ENCODE measurements around the gene CALML5. TPM values are rescaled to one million over a fixed set of nuclear protein-coding genes. Genes with fewer than 3 reads are reported as not detected.

The CALML5 gene
- total RNA-seq, 3 donors from 2014 or later: not detected

- Histone ChIP-seq H3K36me3 (ENCODE audit: low read depth) (no peaks in the 10 kb centered on the region), H3K4me3 (no peak overlapping the region), H3K9me3 (peaks cover 6% of the 10 kb centered on the region), H3K4me1 (ENCODE audit: low read depth) (no peaks in the 10 kb centered on the region)
- DNase-seq (no peak), ATAC-seq (no peak)
- no peak for TF ChIP-seq CTCF (IDR thresholded peaks at IDR 0.05)
- intact Hi-C loops (cut with DNase I, micrococcal nuclease): no loop called here
Observed at GRCh38 chr10:5496261-5497250, 2.8 kb downstream of the CALML5 start.

- DNase-seq: no peak
- no peak overlapping the region for H3K4me3 ChIP-seq
- H3K9me3 ChIP-seq: peaks cover 6% of the 10 kb centered on the region
- no peaks in the 10 kb centered on the region for H3K4me1 ChIP-seq (ENCODE audit: low read depth)
- intact Hi-C loops (cut with DNase I, micrococcal nuclease): no loop called here
- H3K36me3 ChIP-seq (ENCODE audit: low read depth): no peaks in the 10 kb centered on the region
- ATAC-seq: no peak
- TF ChIP-seq CTCF (IDR thresholded peaks at IDR 0.05): no peak
Observed at GRCh38 chr10:5494611-5495010, 4.8 kb downstream of the CALML5 start.

GRCh38 chr10:5493691-5494090, 5.7 kb downstream of the CALML5 start:
- Histone ChIP-seq H3K4me1 (ENCODE audit: low read depth) (no peaks in the 10 kb centered on the region), H3K36me3 (ENCODE audit: low read depth) (no peaks in the 10 kb centered on the region), H3K4me3 (no peak overlapping the region), H3K9me3 (peaks cover 6% of the 10 kb centered on the region)
- ATAC-seq (no peak), DNase-seq (no peak)
- no peak for TF ChIP-seq CTCF (IDR thresholded peaks at IDR 0.05)
- intact Hi-C loops (cut with DNase I, micrococcal nuclease): no loop called here

- H3K36me3 ChIP-seq (ENCODE audit: low read depth): no peaks in the 10 kb centered on the region
- ATAC-seq (no peak), DNase-seq (no peak)
- H3K4me3 ChIP-seq: no peak overlapping the region
- TF ChIP-seq CTCF (IDR thresholded peaks at IDR 0.05): no peak
- peaks cover 5% of the 10 kb centered on the region for H3K4me1 ChIP-seq (ENCODE audit: low read depth)
- intact Hi-C loops (cut with DNase I, micrococcal nuclease): no loop called here
- H3K9me3 ChIP-seq: peaks cover 6% of the 10 kb centered on the region
Observed at GRCh38 chr10:5492929-5493576, 6.3 kb downstream of the CALML5 start.

GRCh38 chr10:5492322-5492855, 7.0 kb downstream of the CALML5 start:
- ATAC-seq (no peak), DNase-seq (no peak)
- H3K9me3 ChIP-seq: peaks cover 6% of the 10 kb centered on the region
- intact Hi-C loops (cut with DNase I, micrococcal nuclease): no loop called here
- no peak for TF ChIP-seq CTCF (IDR thresholded peaks at IDR 0.05)
- H3K4me1 ChIP-seq (ENCODE audit: low read depth): peaks cover 10% of the 10 kb centered on the region
- H3K36me3 ChIP-seq (ENCODE audit: low read depth): no peaks in the 10 kb centered on the region
- no peak overlapping the region for H3K4me3 ChIP-seq

All from mucosa of descending colon (tissue), 3 donors.